BJ (cell line): ENCODE results near the gene OR51L1. TPM values are rescaled to one million over a fixed set of nuclear protein-coding genes. Genes with fewer than 3 reads are reported as not detected.

Experiments used
- CTCF ChIA-PET: fragments of 350-600 bp; formaldehyde crosslinking; extraction: SDS; loops from one replicate; lab custom pipeline; 2021; ENCODE audit warnings: antibody characterized with exemption, inconsistent platforms; lab: Yijun Ruan, JAX
- POLR2A ChIA-PET: fragments of 300-600 bp; sonication (Branson Sonifier 250); formaldehyde crosslinking; extraction: SDS; loops from one replicate; lab custom pipeline; 2021; ENCODE audit warnings: antibody characterized with exemption; lab: Charles Lee
- DNase-seq: peaks from one replicate; pipeline ENCODE4 v3.0.0-alpha.2; 2011; ENCODE audit warnings: low read depth
- H3K27me3 ChIP-seq: 2 replicates; pipeline ENCODE4 v1.6.0; 2011; ENCODE audit warnings: low read length; ENCODE audit not compliant: control insufficient read depth, insufficient read depth
- H3K36me3 ChIP-seq: 2 replicates; pipeline ENCODE4 v1.5.1; 2011; ENCODE audit warnings: low read length; ENCODE audit not compliant: control insufficient read depth, insufficient read depth
- H3K4me3 ChIP-seq: 2 replicates; pipeline ENCODE4 v1.5.1; 2011; ENCODE audit warnings: low read depth, mild to moderate bottlenecking, control low read depth, low read length
- polyA plus RNA-seq: library from polyadenylated mRNA; depleted of rRNA; stranded (reverse); fragments of >200 nt; gene quantifications from 2 replicates; pipeline ENCODE4 v1.2.3, GENCODE V29; 2011
- TF ChIP-seq, protein P1 (sequence below): IDR thresholded peaks from 2 replicates; pipeline ENCODE4 v1.5.1; 2011; ENCODE audit warnings: low read depth, mild to moderate bottlenecking, control low read depth, inconsistent platforms, low read length, moderate library complexity; ENCODE audit not compliant: insufficient read depth

OR51L1 gene
- polyA plus RNA-seq, 1 experiment, result not detected

- CTCF ChIA-PET, result no interaction called here
- Histone ChIP-seq H3K27me3 (no peaks in the 10 kb centered on the region), H3K4me3 (no peak overlapping the region), H3K36me3 (no peaks in the 10 kb centered on the region)
- TF ChIP-seq, protein P1, sequence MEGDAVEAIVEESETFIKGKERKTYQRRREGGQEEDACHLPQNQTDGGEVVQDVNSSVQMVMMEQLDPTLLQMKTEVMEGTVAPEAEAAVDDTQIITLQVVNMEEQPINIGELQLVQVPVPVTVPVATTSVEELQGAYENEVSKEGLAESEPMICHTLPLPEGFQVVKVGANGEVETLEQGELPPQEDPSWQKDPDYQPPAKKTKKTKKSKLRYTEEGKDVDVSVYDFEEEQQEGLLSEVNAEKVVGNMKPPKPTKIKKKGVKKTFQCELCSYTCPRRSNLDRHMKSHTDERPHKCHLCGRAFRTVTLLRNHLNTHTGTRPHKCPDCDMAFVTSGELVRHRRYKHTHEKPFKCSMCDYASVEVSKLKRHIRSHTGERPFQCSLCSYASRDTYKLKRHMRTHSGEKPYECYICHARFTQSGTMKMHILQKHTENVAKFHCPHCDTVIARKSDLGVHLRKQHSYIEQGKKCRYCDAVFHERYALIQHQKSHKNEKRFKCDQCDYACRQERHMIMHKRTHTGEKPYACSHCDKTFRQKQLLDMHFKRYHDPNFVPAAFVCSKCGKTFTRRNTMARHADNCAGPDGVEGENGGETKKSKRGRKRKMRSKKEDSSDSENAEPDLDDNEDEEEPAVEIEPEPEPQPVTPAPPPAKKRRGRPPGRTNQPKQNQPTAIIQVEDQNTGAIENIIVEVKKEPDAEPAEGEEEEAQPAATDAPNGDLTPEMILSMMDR, result no peak
- no peak for DNase-seq
- POLR2A ChIA-PET, result no interaction called here
Observed at GRCh38 chr11:5036669-5037068, 42.0 kb downstream of the OR51L1 start.

GRCh38 chr11:5037926-5038325, 43.3 kb downstream of the OR51L1 start:
- CTCF ChIA-PET, result no interaction called here

DNA sequence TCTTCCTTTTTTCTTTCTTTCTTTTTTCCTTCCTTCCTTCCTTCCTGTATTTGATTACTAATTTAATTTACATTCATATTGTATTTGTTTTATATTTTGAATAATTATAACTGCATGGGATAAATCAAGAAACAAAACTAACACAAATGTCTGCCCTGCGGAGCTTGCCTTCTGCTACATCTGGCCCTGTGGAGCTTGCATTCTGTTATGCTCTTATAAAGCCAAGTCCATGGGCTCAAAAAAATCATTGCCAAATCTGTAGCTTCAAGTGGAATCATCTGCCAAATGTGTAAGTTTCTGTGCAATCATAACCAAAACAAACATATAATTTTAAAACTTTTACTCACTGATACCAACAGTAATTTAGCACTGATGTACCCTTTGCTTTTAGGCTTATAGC, 43.7 kb downstream of the OR51L1 start:
- H3K36me3 ChIP-seq, result no peaks in the 10 kb centered on the region
- ChIA-PET POLR2A (no interaction called here), CTCF (no interaction called here)
- H3K27me3 ChIP-seq, result no peaks in the 10 kb centered on the region
- H3K4me3 ChIP-seq, result no peak overlapping the region
- TF ChIP-seq, protein P1, result no peak
- no peak for DNase-seq

More at GRCh38 chr11:5037926-5038325, 43.3 kb downstream of the OR51L1 start:
- DNase-seq, result no peak
- TF ChIP-seq, protein P1, result no peak
- Histone ChIP-seq H3K4me3 (no peak overlapping the region), H3K36me3 (no peaks in the 10 kb centered on the region), H3K27me3 (no peaks in the 10 kb centered on the region)
- POLR2A ChIA-PET, result no interaction called here

GRCh38 chr11:5040876-5041275, 46.2 kb downstream of the OR51L1 start:
- ChIA-PET CTCF (no interaction called here), POLR2A (no interaction called here)
- no peaks in the 10 kb centered on the region for H3K27me3 ChIP-seq
- no peaks in the 10 kb centered on the region for H3K36me3 ChIP-seq
- DNase-seq, result no peak
- no peak overlapping the region for H3K4me3 ChIP-seq
- TF ChIP-seq, protein P1, result no peak

DNA sequence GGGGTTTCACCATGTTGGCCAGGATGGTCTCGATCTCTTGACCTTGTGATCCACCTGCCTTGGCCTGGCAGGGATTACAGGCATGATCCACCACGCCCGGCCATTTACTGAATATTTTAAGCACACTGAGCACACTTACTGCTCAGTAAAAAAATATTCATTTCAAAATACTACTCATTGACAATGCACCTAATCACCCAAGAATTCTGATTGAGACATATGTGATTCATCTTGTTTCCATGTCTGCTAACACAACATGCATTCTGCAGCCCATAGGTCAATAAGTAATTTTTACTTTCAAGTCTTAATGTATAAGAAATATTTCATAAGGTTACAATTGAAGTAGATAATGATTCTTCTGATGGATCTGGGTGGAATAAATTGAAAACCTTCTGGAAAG, 47.4 kb downstream of the OR51L1 start:
- CTCF ChIA-PET, result no interaction called here
- no peak for DNase-seq
- TF ChIP-seq, protein P1, result no peak

More for the DNA sequence above, 47.4 kb downstream of the OR51L1 start:
- H3K27me3 ChIP-seq, result no peaks in the 10 kb centered on the region
- no peak overlapping the region for H3K4me3 ChIP-seq
- POLR2A ChIA-PET, result no interaction called here
- H3K36me3 ChIP-seq, result no peaks in the 10 kb centered on the region
